HEK293 (cell line): ENCODE measurements around the gene FOSL1.

Experiments
- CTCF ChIA-PET: fragments of 350-600 bp; formaldehyde crosslinking; extraction: SDS; loops from one replicate; lab custom pipeline; 2021; ENCODE audit warnings: antibody characterized with exemption; lab: Yijun Ruan, JAX
- POLR2A ChIA-PET: fragments of 300-600 bp; formaldehyde crosslinking; extraction: SDS; loops from one replicate; lab custom pipeline; 2020; ENCODE audit warnings: antibody characterized with exemption, inconsistent platforms; lab: Yijun Ruan, JAX
- H3K27ac ChIP-seq: fragments of 200-500 bp; sonication (Bioruptor generic); 2 replicates; pipeline ENCODE4 v1.5.1; 2014; ENCODE audit warnings: low read depth, low read length, control low read depth, inconsistent platforms; ENCODE audit errors: extremely low read depth
- H3K36me3 ChIP-seq, 2 experiments: fragments of 200-500 bp in 1 of 2; sonication (Bioruptor generic) in 1 of 2; 1 replicate in 1 of 2; 2 replicates in 1 of 2; pipeline ENCODE4 v1.5.1; 2014 to 2017; ENCODE audit warnings: inconsistent platforms in 2 of 2, low read length in 2 of 2; ENCODE audit not compliant: control insufficient read depth in 2 of 2, insufficient read depth in 1 of 2
- H3K4me1 ChIP-seq: fragments of 200-500 bp; sonication (Bioruptor generic); 2 replicates; pipeline ENCODE4 v1.5.1; 2014; ENCODE audit warnings: mild to moderate bottlenecking, low read length, inconsistent platforms; ENCODE audit not compliant: control insufficient read depth, insufficient read depth
- H3K4me3 ChIP-seq: 2 replicates; pipeline ENCODE4 v1.5.1; 2011; ENCODE audit warnings: low read depth, mild to moderate bottlenecking, control low read depth, low read length, moderate library complexity
- H3K9me3 ChIP-seq: fragments of 200-500 bp; sonication (Bioruptor generic); 2 replicates; pipeline ENCODE4 v1.5.1; 2014; ENCODE audit warnings: low read depth, low read length, inconsistent platforms; ENCODE audit not compliant: control insufficient read depth, insufficient read depth
- GLIS1 ChIP-seq: fragments of 450-650 bp; formaldehyde crosslinking; IDR thresholded peaks from 2 replicates; pipeline ENCODE4 v1.5.1; 2016; ENCODE audit warnings: missing biosample characterization, missing genetic modification characterization
- GLIS2 ChIP-seq: fragments of 450-650 bp; formaldehyde crosslinking; IDR thresholded peaks from 2 replicates; pipeline ENCODE4 v1.5.1; 2016; ENCODE audit warnings: missing biosample characterization, missing genetic modification characterization
- OSR2 ChIP-seq: fragments of 450-650 bp; formaldehyde crosslinking; IDR thresholded peaks from 2 replicates; pipeline ENCODE4 v1.5.1; 2016; ENCODE audit warnings: missing biosample characterization, missing genetic modification characterization
- SETDB1 ChIP-seq: IDR thresholded peaks from one replicate; pipeline ENCODE4 v1.6.1; 2017; ENCODE audit warnings: mild to moderate bottlenecking, low read length, moderate library complexity, mixed read lengths; ENCODE audit not compliant: insufficient read length
- ZBTB21 ChIP-seq: fragments of 450-650 bp; formaldehyde crosslinking; IDR thresholded peaks from 2 replicates; pipeline ENCODE4 v1.5.1; 2017; ENCODE audit warnings: missing biosample characterization, missing genetic modification characterization
- ZBTB44 ChIP-seq: fragments of 450-650 bp; IDR thresholded peaks from 2 replicates; pipeline ENCODE4 v1.5.1; 2018; ENCODE audit warnings: missing biosample characterization, mild to moderate bottlenecking, missing genetic modification characterization
- ZBTB48 ChIP-seq: fragments of 450-650 bp; formaldehyde crosslinking; IDR thresholded peaks from 2 replicates; pipeline ENCODE4 v1.5.1; 2016; ENCODE audit warnings: missing biosample characterization, missing genetic modification characterization
- ZIC2 ChIP-seq: fragments of 450-650 bp; formaldehyde crosslinking; IDR thresholded peaks from 2 replicates; pipeline ENCODE4 v1.5.1; 2016; ENCODE audit warnings: missing biosample characterization, missing genetic modification characterization
- ZNF140 ChIP-seq: fragments of 450-650 bp; formaldehyde crosslinking; IDR thresholded peaks from 2 replicates; pipeline ENCODE4 v1.5.1; 2016; ENCODE audit warnings: missing biosample characterization, missing genetic modification characterization
- ZNF146 ChIP-seq: fragments of 450-650 bp; formaldehyde crosslinking; IDR thresholded peaks from 2 replicates; pipeline ENCODE4 v1.5.1; 2016; ENCODE audit warnings: missing biosample characterization, missing genetic modification characterization
- ZNF148 ChIP-seq: fragments of 450-650 bp; formaldehyde crosslinking; IDR thresholded peaks from 2 replicates; pipeline ENCODE4 v1.5.0; 2017; ENCODE audit warnings: missing biosample characterization, missing genetic modification characterization, borderline replicate concordance
- ZNF221 ChIP-seq: fragments of 450-650 bp; formaldehyde crosslinking; IDR thresholded peaks from 2 replicates; pipeline ENCODE4 v1.5.1; 2017; ENCODE audit warnings: missing biosample characterization, missing genetic modification characterization, borderline replicate concordance
- ZNF311 ChIP-seq: fragments of 450-650 bp; formaldehyde crosslinking; IDR thresholded peaks from 2 replicates; pipeline ENCODE4 v1.5.1; 2017; ENCODE audit warnings: missing biosample characterization, missing genetic modification characterization, borderline replicate concordance
- ZNF391 ChIP-seq: fragments of 450-650 bp; formaldehyde crosslinking; IDR thresholded peaks from 2 replicates; pipeline ENCODE4 v1.5.1; 2016; ENCODE audit warnings: low read depth, missing biosample characterization, missing genetic modification characterization, borderline replicate concordance
- ZNF623 ChIP-seq: fragments of 450-650 bp; formaldehyde crosslinking; IDR thresholded peaks from 2 replicates; pipeline ENCODE4 v1.5.1; 2016; ENCODE audit warnings: missing biosample characterization, missing genetic modification characterization
- ZNF629 ChIP-seq: fragments of 450-650 bp; formaldehyde crosslinking; IDR thresholded peaks from 2 replicates; pipeline ENCODE4 v1.5.1; 2017; ENCODE audit warnings: missing biosample characterization, missing genetic modification characterization
- ZNF692 ChIP-seq: fragments of 450-650 bp; formaldehyde crosslinking; IDR thresholded peaks from 2 replicates; pipeline ENCODE4 v1.5.1; 2016; ENCODE audit warnings: missing biosample characterization, missing genetic modification characterization
- ZNF747 ChIP-seq: fragments of 450-650 bp; formaldehyde crosslinking; IDR thresholded peaks from 2 replicates; pipeline ENCODE4 v1.5.1; 2016; ENCODE audit warnings: missing biosample characterization, missing genetic modification characterization
- ZNF777 ChIP-seq: fragments of 450-650 bp; formaldehyde crosslinking; IDR thresholded peaks from 2 replicates; pipeline ENCODE4 v1.5.1; 2017; ENCODE audit warnings: missing biosample characterization, missing genetic modification characterization, borderline replicate concordance

Gene FOSL1

GRCh38 chr11:65906602-65907001 is 6.4 kb upstream of the FOSL1 start:
- no peak overlapping the region for H3K4me3 ChIP-seq
- no peaks in the 10 kb centered on the region for H3K4me1 ChIP-seq
- CTCF ChIA-PET: interaction anchor here (0.8 to 11.8 kb wide), 5 partner anchors 9 to 47 kb away, joined by 4 to 189 read pairs (median 5); partner anchors contain the start of genes CCDC85B, FIBP and MUS81
- TF ChIP-seq SETDB1: no peak
- no peak for TF ChIP-seq ZNF148 (tag by site-specific recombination)
- TF ChIP-seq ZNF221 (tag by site-specific recombination): no peak
- TF ChIP-seq OSR2 (tag by site-specific recombination): no peak
- TF ChIP-seq ZBTB44 (tag by site-specific recombination): no peak
- no peak for TF ChIP-seq ZNF692 (tag by site-specific recombination)
- TF ChIP-seq ZNF146 (tag by site-specific recombination): no peak
- TF ChIP-seq ZBTB48 (tag by site-specific recombination): no peak
- TF ChIP-seq ZNF391: no peak
- TF ChIP-seq ZNF777 (tag by site-specific recombination): no peak
- no peak for TF ChIP-seq ZNF747 (tag by site-specific recombination)
- no peak for TF ChIP-seq ZBTB21
- H3K9me3 ChIP-seq: no peaks in the 10 kb centered on the region
- H3K27ac ChIP-seq: no peak overlapping the region
- POLR2A ChIA-PET: interaction anchor here (0.7 to 1.2 kb wide), 2 partner anchors 16 to 18 kb away, joined by 3 read pairs; partner anchors contain the start of genes CCDC85B and FIBP
- no peaks in the 10 kb centered on the region for H3K36me3 ChIP-seq

GRCh38 chr11:65903715-65904114 is 3.5 kb upstream of the FOSL1 start:
- H3K27ac ChIP-seq: no peak overlapping the region
- H3K4me3 ChIP-seq: no peak overlapping the region
- ChIA-PET CTCF (interaction anchor here (0.6 to 3.8 kb wide), 4 partner anchors 14 to 315 kb away, joined by 3 to 40 read pairs (median 18); partner anchors contain the start of genes CCDC85B and FIBP), POLR2A (interaction anchor here (0.6 to 2.0 kb wide), 4 partner anchors 11 to 16 kb away, joined by 3 to 7 read pairs (median 5); partner anchors contain the start of gene FIBP)
- H3K4me1 ChIP-seq: no peaks in the 10 kb centered on the region
- no peaks in the 10 kb centered on the region for H3K9me3 ChIP-seq
- H3K36me3 ChIP-seq: no peaks in the 10 kb centered on the region
- no peak for TF ChIP-seq ZNF140 (tag by site-specific recombination)

- Histone ChIP-seq H3K4me1 (no peaks in the 10 kb centered on the region), H3K27ac (no peak overlapping the region), H3K36me3 (no peaks in the 10 kb centered on the region), H3K9me3 (no peaks in the 10 kb centered on the region), H3K4me3 (no peak overlapping the region)
- ChIA-PET CTCF (interaction anchor here (0.6 to 3.8 kb wide), 4 partner anchors 14 to 133 kb away, joined by 3 to 40 read pairs (median 17); partner anchors contain the start of genes CCDC85B and FIBP), POLR2A (interaction anchor here (0.6 to 2.0 kb wide), 4 partner anchors 12 to 35 kb away, joined by 3 to 7 read pairs (median 3); partner anchors contain the start of gene FIBP)
- peak; percentile 50; the same call in 1 of the 2 replicates for TF ChIP-seq ZIC2 (tag by site-specific recombination)
- peak; percentile 96 for TF ChIP-seq GLIS1 (tag by site-specific recombination)
- TF ChIP-seq ZNF311: no peak
- peak; percentile 33; the same call in 1 of the 2 replicates for TF ChIP-seq ZNF629
- 0 out of 2 replicates have a peak, but pooled peaks have one; percentile 11 for TF ChIP-seq ZBTB48 (tag by site-specific recombination)
- peak; percentile 53; the same call in 1 of the 2 replicates for TF ChIP-seq GLIS2 (tag by site-specific recombination)
- TF ChIP-seq ZNF623: no peak
Observed at GRCh38 chr11:65903068-65903481, 2.9 kb upstream of the FOSL1 start.
